ENCODE measurements around the gene KPNB1.

Gene KPNB1

GRCh38 chr17:47700471-47701449 is 51.0 kb downstream of the KPNB1 start:
- TF ChIP-seq TAF1 (IDR thresholded peaks at IDR 0.05; ENCODE audit: low read depth): no peak
- no peak for TF ChIP-seq EGR1 (IDR thresholded peaks at IDR 0.05)
- no peak for TF ChIP-seq EP300 (IDR thresholded peaks at IDR 0.05; ENCODE audit: borderline replicate concordance)
- no peak for TF ChIP-seq TEAD4 (IDR thresholded peaks at IDR 0.05)
- TF ChIP-seq REST (IDR thresholded peaks at IDR 0.05; ENCODE audit: low read depth): no peak
- TF ChIP-seq TCF12 (IDR thresholded peaks at IDR 0.05; ENCODE audit: low read depth): no peak
- no peak for TF ChIP-seq FOXM1 (IDR thresholded peaks at IDR 0.05; ENCODE audit: borderline replicate concordance, low read depth)
- TF ChIP-seq NFIC (IDR thresholded peaks at IDR 0.05): no peak
- no peak for TF ChIP-seq RAD21 (IDR thresholded peaks at IDR 0.05; ENCODE audit: low read depth)
- no peak for TF ChIP-seq USF1 (IDR thresholded peaks at IDR 0.05)
- no peak for TF ChIP-seq CREB1 (IDR thresholded peaks at IDR 0.05; ENCODE audit: low read depth)
- no peak for TF ChIP-seq ZBTB7A (IDR thresholded peaks at IDR 0.05; ENCODE audit: low read depth)

- TF ChIP-seq EGR1 (IDR thresholded peaks at IDR 0.05): no peak
- TF ChIP-seq TEAD4 (IDR thresholded peaks at IDR 0.05): no peak
- TF ChIP-seq CREB1 (IDR thresholded peaks at IDR 0.05; ENCODE audit: low read depth): no peak
- TF ChIP-seq USF1 (IDR thresholded peaks at IDR 0.05): no peak
- no peak for TF ChIP-seq TAF1 (IDR thresholded peaks at IDR 0.05; ENCODE audit: low read depth)
- no peak for TF ChIP-seq EP300 (IDR thresholded peaks at IDR 0.05; ENCODE audit: borderline replicate concordance)
- no peak for TF ChIP-seq ZBTB7A (IDR thresholded peaks at IDR 0.05; ENCODE audit: low read depth)
- no peak for TF ChIP-seq RAD21 (IDR thresholded peaks at IDR 0.05; ENCODE audit: low read depth)
- TF ChIP-seq REST (IDR thresholded peaks at IDR 0.05; ENCODE audit: low read depth): no peak
- no peak for TF ChIP-seq CEBPB (IDR thresholded peaks at IDR 0.05)
- TF ChIP-seq FOXM1 (IDR thresholded peaks at IDR 0.05; ENCODE audit: borderline replicate concordance, low read depth): no peak
- no peak for TF ChIP-seq NFIC (IDR thresholded peaks at IDR 0.05)
- TF ChIP-seq MAX (IDR thresholded peaks at IDR 0.05): no peak
- no peak for TF ChIP-seq TCF12 (IDR thresholded peaks at IDR 0.05; ENCODE audit: low read depth)
- TF ChIP-seq YY1 (IDR thresholded peaks at IDR 0.05; ENCODE audit: low read depth): no peak
Measured at GRCh38 chr17:47701608-47702007, 51.9 kb downstream of the KPNB1 start.

GRCh38 chr17:47702391-47702995 is 52.8 kb downstream of the KPNB1 start:
- no peak for TF ChIP-seq CEBPB (IDR thresholded peaks at IDR 0.05)
- TF ChIP-seq REST (IDR thresholded peaks at IDR 0.05; ENCODE audit: low read depth): no peak
- no peak for TF ChIP-seq EGR1 (IDR thresholded peaks at IDR 0.05)
- no peak for TF ChIP-seq TEAD4 (IDR thresholded peaks at IDR 0.05)
- TF ChIP-seq ZBTB7A (IDR thresholded peaks at IDR 0.05; ENCODE audit: low read depth): no peak
- TF ChIP-seq TCF12 (IDR thresholded peaks at IDR 0.05; ENCODE audit: low read depth): no peak
- no peak for TF ChIP-seq EP300 (IDR thresholded peaks at IDR 0.05; ENCODE audit: borderline replicate concordance)
- TF ChIP-seq YY1 (IDR thresholded peaks at IDR 0.05; ENCODE audit: low read depth): no peak
- TF ChIP-seq TAF1 (IDR thresholded peaks at IDR 0.05; ENCODE audit: low read depth): no peak
- no peak for TF ChIP-seq FOXM1 (IDR thresholded peaks at IDR 0.05; ENCODE audit: borderline replicate concordance, low read depth)
- TF ChIP-seq NFIC (IDR thresholded peaks at IDR 0.05): no peak
- no peak for TF ChIP-seq MAX (IDR thresholded peaks at IDR 0.05)
- TF ChIP-seq RAD21 (IDR thresholded peaks at IDR 0.05; ENCODE audit: low read depth): no peak
- no peak for TF ChIP-seq CREB1 (IDR thresholded peaks at IDR 0.05; ENCODE audit: low read depth)
- TF ChIP-seq USF1 (IDR thresholded peaks at IDR 0.05): no peak

All from Ishikawa (cell line).